T-cell (primary cell): ENCODE results near the gene ARHGEF11. TPM values are rescaled to one million over a fixed set of nuclear protein-coding genes. Genes with fewer than 3 reads are reported as not detected.

Source experiments
- ATAC-seq, 4 experiments: fragments of 200-7000 bp in 3 of 4; fragments of 150-1000 bp in 1 of 4; cut with Tn5 transposase; replicated peaks in 1 of 4; 1 replicate in 3 of 4; 2 replicates in 1 of 4; pipeline ENCODE4 v1.10.0; 2021; ENCODE audit warnings: moderate library complexity in 3 of 4, mild to moderate bottlenecking in 2 of 4, moderate number of reproducible peaks in 1 of 4
- CTCF ChIA-PET, 2 donors: fragments of 300-600 bp; sonication (Branson Sonifier 250); formaldehyde crosslinking; loops; one replicate each; lab custom pipeline; 2022; ENCODE audit warnings: antibody characterized with exemption in 2 of 2; lab: Charles Lee
- POLR2A ChIA-PET, 2 donors: fragments of 300-600 bp; sonication (Branson Sonifier 250); formaldehyde crosslinking; loops; one replicate each; lab custom pipeline; 2022; ENCODE audit warnings: antibody characterized with exemption in 2 of 2; lab: Charles Lee
- DNase-seq, 35 experiments: peaks; one replicate each; pipeline versions ENCODE4 v3.0.0 to v3.0.0-alpha.2; 2013 to 2023
- H3K27ac ChIP-seq: one replicate; pipeline ENCODE4 v1.5.1; 2013; ENCODE audit warnings: low read length
- H3K27me3 ChIP-seq, 2 experiments: replicated peaks in 1 of 2; 1 replicate in 1 of 2; 2 replicates in 1 of 2; pipeline versions ENCODE4 v1.6.1 to v1.7.0; 2013; ENCODE audit warnings: low read length in 1 of 2, mixed read lengths in 1 of 2; ENCODE audit not compliant: control insufficient read depth in 2 of 2, insufficient read depth in 2 of 2; ENCODE audit errors: extremely low read depth in 1 of 2
- H3K36me3 ChIP-seq, 2 donors: 1 replicate in 1 of 2; 2 replicates in 1 of 2; pipeline versions ENCODE4 v1.6.1 to v1.7.0; 2013; ENCODE audit warnings: low read length in 1 of 2; ENCODE audit not compliant: control insufficient read depth in 2 of 2, insufficient read depth in 1 of 2; ENCODE audit errors: extremely low read depth in 1 of 2
- H3K4me1 ChIP-seq, 2 experiments: 1 replicate in 1 of 2; 2 replicates in 1 of 2; pipeline versions ENCODE4 v1.6.1 to v1.7.0; 2013; ENCODE audit warnings: low read length in 2 of 2, mixed read lengths in 1 of 2; ENCODE audit not compliant: insufficient read depth in 2 of 2, control insufficient read depth in 1 of 2; ENCODE audit errors: extremely low read depth in 1 of 2
- H3K4me3 ChIP-seq, 2 donors: 1 replicate in 1 of 2; 2 replicates in 1 of 2; pipeline versions ENCODE4 v1.5.1 to v1.7.0; 2013; ENCODE audit warnings: mild to moderate bottlenecking in 2 of 2, low read length in 1 of 2, moderate library complexity in 1 of 2; ENCODE audit not compliant: control insufficient read depth in 1 of 2; ENCODE audit errors: extremely low read depth in 1 of 2
- H3K9me3 ChIP-seq: 2 replicates; pipeline ENCODE4 v1.7.0; 2013
- H3K27ac Mint-ChIP-seq, 2 donors: one replicate each; pipeline ENCODE4 v1.8.0; 2020 to 2021; ENCODE audit warnings: mild to moderate bottlenecking in 2 of 2, mixed read lengths in 2 of 2
- H3K27me3 Mint-ChIP-seq, 2 donors: one replicate each; pipeline ENCODE4 v1.8.0; 2021 to 2022; ENCODE audit warnings: mixed read lengths in 2 of 2
- H3K36me3 Mint-ChIP-seq: one replicate; pipeline ENCODE4 v1.8.0; 2021; ENCODE audit warnings: mixed read lengths
- H3K4me1 Mint-ChIP-seq, 3 donors: one replicate each; pipeline ENCODE4 v1.8.0; 2020 to 2022; ENCODE audit warnings: mixed read lengths in 3 of 3, mild to moderate bottlenecking in 1 of 3
- H3K4me3 Mint-ChIP-seq, 3 donors: one replicate each; pipeline ENCODE4 v1.8.0; 2020 to 2022; ENCODE audit warnings: mild to moderate bottlenecking in 3 of 3, mixed read lengths in 3 of 3, moderate library complexity in 3 of 3
- H3K9me3 Mint-ChIP-seq, 3 donors: one replicate each; pipeline ENCODE4 v1.8.0; 2020 to 2022; ENCODE audit warnings: mixed read lengths in 3 of 3
- WGBS: methylation state at CpG from one replicate; pipeline ENCODE4 v1.1.5; 2013; ENCODE audit warnings: missing lambda C conversion rate; ENCODE audit not compliant: insufficient coverage; 5-methylcytosine and 5-hydroxymethylcytosine counted together
- total RNA-seq, 35 experiments: library from RNA in 6 of 35; stranded (reverse) in 6 of 35; fragments of 120-200 nt in 1 of 35; gene quantifications; one replicate each; pipeline versions ENCODE4 v1.2.1 to v1.2.4 and lab custom pipeline; 2013 to 2026

Gene ARHGEF11
- total RNA-seq, 5 donors from 2014 or later (not counting 1 experiment from before 2014, with no cell fraction given): 20.7 to 34.6 (median 34.1) TPM

DNA sequence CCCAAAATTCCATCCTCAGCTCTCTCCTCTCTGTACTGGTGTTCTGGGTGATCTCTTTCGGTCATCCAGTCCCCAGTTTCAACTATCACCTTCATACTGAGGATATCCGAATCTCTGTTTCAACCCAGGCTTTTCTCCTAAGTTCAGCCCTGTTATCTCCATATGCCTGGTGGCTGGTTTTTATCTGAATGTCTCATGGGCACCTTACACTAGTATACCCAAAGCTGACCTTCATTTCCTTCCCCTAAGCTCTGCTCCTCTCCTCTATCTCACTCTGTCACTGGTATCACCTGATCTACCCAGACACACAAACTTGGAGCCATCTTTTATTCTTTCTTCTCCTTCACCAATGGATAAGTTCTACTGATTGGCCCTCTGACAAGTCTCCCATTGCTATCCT, 72.1 kb downstream of the ARHGEF11 start:
- CTCF ChIA-PET: no interaction called here
- DNase-seq: no peak
- 78% methylated on average over 2 of the region's 2 CpGs for WGBS

GRCh38 chr1:156970017-156970416, 75.5 kb downstream of the ARHGEF11 start:
- Histone ChIP-seq H3K9me3 (no peaks in the 10 kb centered on the region), H3K27me3 (peaks cover 0 to 10% of the 10 kb centered on the region in 2 experiments), H3K4me1 (no peaks in the 10 kb centered on the region), H3K36me3 (no peaks in the 10 kb centered on the region), H3K4me3 (no peak overlapping the region), H3K27ac (no peak overlapping the region)
- ChIA-PET POLR2A (no interaction called here), CTCF (interaction anchor here (0.7 to 1.3 kb wide), 8 partner anchors 9 to 131 kb away, joined by 3 to 6 read pairs (median 3); no protein-coding TSS in a partner anchor)
- DNase-seq: peak in 1 of 35 experiments; percentile 29
- Mint-ChIP-seq H3K4me3 (no peak overlapping the region), H3K36me3 (no peaks in the 10 kb centered on the region), H3K27me3 (peaks cover 18 to 31% of the 10 kb centered on the region in 2 donors), H3K4me1 (peaks cover 0 to 9% (median 0%) of the 10 kb centered on the region in 3 donors), H3K9me3 (no peaks in the 10 kb centered on the region), H3K27ac (no peak overlapping the region)
- peak in 2 of 4 experiments; percentile 37 to 42 for ATAC-seq
- no CpG with 5 or more reads among the region's 3 CpGs for WGBS

More for the DNA sequence above, 72.1 kb downstream of the ARHGEF11 start:
- no peak for ATAC-seq
- no peaks in the 10 kb centered on the region for H3K9me3 Mint-ChIP-seq
- no peak overlapping the region for H3K4me3 ChIP-seq
- H3K27me3 Mint-ChIP-seq: peaks cover 28 to 41% of the 10 kb centered on the region in 2 donors
- no peaks in the 10 kb centered on the region for H3K36me3 Mint-ChIP-seq
- H3K36me3 ChIP-seq: no peaks in the 10 kb centered on the region
- H3K4me1 ChIP-seq: no peaks in the 10 kb centered on the region
- POLR2A ChIA-PET: no interaction called here
- no peaks in the 10 kb centered on the region for H3K9me3 ChIP-seq
- peaks cover 0 to 9% of the 10 kb centered on the region in 2 experiments for H3K27me3 ChIP-seq
- H3K4me1 Mint-ChIP-seq: no peaks in the 10 kb centered on the region
- H3K27ac ChIP-seq: no peak overlapping the region
- H3K27ac Mint-ChIP-seq: no peak overlapping the region
- no peak overlapping the region for H3K4me3 Mint-ChIP-seq

DNA sequence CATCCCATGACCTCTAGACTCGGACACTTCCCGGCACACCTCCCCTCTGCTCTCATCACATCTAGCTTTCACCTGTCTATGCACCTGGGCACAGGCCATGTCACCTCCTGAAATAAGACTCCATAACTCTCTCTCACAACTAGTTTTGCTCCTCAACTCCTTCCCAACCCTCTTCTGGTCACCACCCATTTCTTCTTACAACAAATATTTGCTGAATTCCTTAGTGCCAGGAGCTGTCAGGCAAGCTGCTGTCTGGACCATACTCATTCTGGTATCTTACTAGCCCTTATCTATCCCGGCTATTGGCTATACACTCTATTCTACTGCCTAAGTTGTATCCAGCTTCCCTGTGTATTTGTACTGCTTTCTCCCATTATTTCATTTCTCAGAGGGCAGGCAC, 76.0 kb downstream of the ARHGEF11 start:
- Mint-ChIP-seq H3K27ac (peak overlapping the region in 1 of 2 donors; percentile 3), H3K36me3 (no peaks in the 10 kb centered on the region), H3K27me3 (peaks cover 14 to 28% of the 10 kb centered on the region in 2 donors), H3K4me1 (peaks cover under 1 to 12% (median 2%) of the 10 kb centered on the region in 3 donors), H3K9me3 (no peaks in the 10 kb centered on the region), H3K4me3 (no peak overlapping the region)
- H3K4me1 ChIP-seq: peaks cover 0 to 2% of the 10 kb centered on the region in 2 experiments
- ChIA-PET CTCF (interaction anchor here (0.9 to 1.2 kb wide), 4 partner anchors 59 to 131 kb away, joined by 3 read pairs; no protein-coding TSS in a partner anchor), POLR2A (no interaction called here)
- no peak overlapping the region for H3K4me3 ChIP-seq
- H3K27me3 ChIP-seq: peaks cover 0 to 10% of the 10 kb centered on the region in 2 experiments
- H3K27ac ChIP-seq: no peak overlapping the region
- H3K36me3 ChIP-seq: no peaks in the 10 kb centered on the region
- no peak for DNase-seq
- no peaks in the 10 kb centered on the region for H3K9me3 ChIP-seq
- WGBS: 84% methylated on average over 3 of the region's 3 CpGs
- no peak for ATAC-seq

GRCh38 chr1:156964441-156964840, 81.1 kb downstream of the ARHGEF11 start:
- Mint-ChIP-seq H3K36me3 (peaks cover 26% of the 10 kb centered on the region), H3K4me1 (peaks cover 36 to 43% (median 37%) of the 10 kb centered on the region in 3 donors), H3K9me3 (no peaks in the 10 kb centered on the region), H3K4me3 (peak overlapping the region in 1 of 3 donors; percentile 85), H3K27me3 (peaks cover 6 to 17% of the 10 kb centered on the region in 2 donors), H3K27ac (peak overlapping the region; percentile 95 to 96)
- H3K27me3 ChIP-seq: peaks cover 0 to 7% of the 10 kb centered on the region in 2 experiments
- ChIA-PET CTCF (interaction anchor here in 1 of 2 donors (0.6 kb wide), 1 partner anchor 72 kb away, joined by 6 read pairs; no protein-coding TSS in a partner anchor), POLR2A (no interaction called here)
- H3K9me3 ChIP-seq: no peaks in the 10 kb centered on the region
- 67% methylated on average over 1 of the region's 2 CpGs for WGBS
- ATAC-seq (no peak), DNase-seq (no peak)
- peaks cover 2 to 3% of the 10 kb centered on the region in 2 donors for H3K36me3 ChIP-seq
- H3K27ac ChIP-seq: no peak overlapping the region
- H3K4me3 ChIP-seq: no peak overlapping the region
- H3K4me1 ChIP-seq: peaks cover 13 to 29% of the 10 kb centered on the region in 2 experiments

- peak; percentile 87 to 93 (median 91) for ATAC-seq
- peak overlapping the region; percentile 29 to 61 for H3K4me3 ChIP-seq
Measured at GRCh38 chr1:156963621-156964020, 81.9 kb downstream of the ARHGEF11 start.

DNA sequence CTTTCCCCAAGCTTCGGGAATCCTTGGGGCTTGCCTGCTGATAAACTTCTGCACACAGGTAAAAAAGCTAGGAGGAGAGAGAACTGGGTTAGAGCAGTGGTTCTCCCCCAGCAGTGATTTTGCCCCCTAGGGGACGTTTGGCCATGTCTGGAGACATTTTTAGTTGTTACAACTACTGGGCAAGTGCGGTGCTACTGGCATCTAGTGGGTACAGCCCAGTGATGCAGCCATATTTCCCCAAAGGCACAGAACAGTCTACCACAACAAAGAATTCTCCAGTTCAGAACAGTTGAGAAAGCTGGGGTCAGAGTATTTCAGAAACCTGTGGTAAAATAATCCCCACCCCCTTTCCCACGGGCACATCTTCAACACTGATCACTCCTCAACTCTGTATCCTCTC, 83.8 kb downstream of the ARHGEF11 start:
- Mint-ChIP-seq H3K9me3 (no peaks in the 10 kb centered on the region), H3K4me3 (peak overlapping the region in 2 of 3 donors; percentile 63 to 85), H3K4me1 (peaks cover 41 to 50% (median 41%) of the 10 kb centered on the region in 3 donors), H3K27me3 (no peaks in the 10 kb centered on the region), H3K27ac (peak overlapping the region; percentile 33 to 68), H3K36me3 (peaks cover 50% of the 10 kb centered on the region)
- ATAC-seq (peak in 3 of 4 experiments; percentile 48 to 74 (median 50)), DNase-seq (peak in 31 of 35 experiments; percentile 6 to 53 (median 31))
- H3K36me3 ChIP-seq: peaks cover 9 to 24% of the 10 kb centered on the region in 2 donors
- H3K4me3 ChIP-seq: peak overlapping the region in 1 of 2 donors; percentile 25
- 34% methylated on average over 3 of the region's 4 CpGs for WGBS
- H3K27ac ChIP-seq: no peak overlapping the region
- H3K27me3 ChIP-seq: no peaks in the 10 kb centered on the region
- H3K4me1 ChIP-seq: peaks cover 13 to 29% of the 10 kb centered on the region in 2 experiments
- ChIA-PET CTCF (interaction anchor here in 1 of 2 donors (0.5 kb wide), 1 partner anchor 67 kb away, joined by 4 read pairs; no protein-coding TSS in a partner anchor), POLR2A (interaction anchor here in 1 of 2 donors (0.6 kb wide), 1 partner anchor 448 kb away, joined by 9 read pairs; no protein-coding TSS in a partner anchor)
- no peaks in the 10 kb centered on the region for H3K9me3 ChIP-seq

More at GRCh38 chr1:156963621-156964020, 81.9 kb downstream of the ARHGEF11 start:
- peaks cover 13 to 29% of the 10 kb centered on the region in 2 experiments for H3K4me1 ChIP-seq
- peak overlapping the region; percentile 14 for H3K27ac ChIP-seq
- ChIA-PET CTCF (no interaction called here), POLR2A (no interaction called here)
- no CpG with 5 or more reads among the region's 3 CpGs for WGBS
- Mint-ChIP-seq H3K27me3 (peaks cover 4 to 11% of the 10 kb centered on the region in 2 donors), H3K4me1 (peaks cover 37 to 43% (median 37%) of the 10 kb centered on the region in 3 donors), H3K9me3 (no peaks in the 10 kb centered on the region), H3K36me3 (peaks cover 33% of the 10 kb centered on the region), H3K27ac (peak overlapping the region; percentile 95 to 96), H3K4me3 (peak overlapping the region; percentile 84 to 87 (median 85))
- H3K9me3 ChIP-seq: no peaks in the 10 kb centered on the region
- peaks cover 0 to 3% of the 10 kb centered on the region in 2 experiments for H3K27me3 ChIP-seq
- DNase-seq: peak; percentile 20 to 66 (median 39)
- H3K36me3 ChIP-seq: peaks cover 7 to 9% of the 10 kb centered on the region in 2 donors
